Measurements from ENCODE around the gene NUDT1. TPM values are rescaled to one million over a fixed set of nuclear protein-coding genes. Genes with fewer than 3 reads are reported as not detected.

The NUDT1 gene
- total RNA-seq, 1 donor from 2014 or later: 12.0 TPM

GRCh38 chr7:2198760-2199159, 43.3 kb upstream of the NUDT1 start:
- no peaks in the 10 kb centered on the region for H3K9me3 Mint-ChIP-seq (ENCODE audit: unreplicated experiment)
- H3K79me2 ChIP-seq (ENCODE audit: insufficient read depth, low read length): no peaks in the 10 kb centered on the region
- H3K27ac Mint-ChIP-seq (ENCODE audit: unreplicated experiment): no peak overlapping the region
- TF ChIP-seq, protein P1, sequence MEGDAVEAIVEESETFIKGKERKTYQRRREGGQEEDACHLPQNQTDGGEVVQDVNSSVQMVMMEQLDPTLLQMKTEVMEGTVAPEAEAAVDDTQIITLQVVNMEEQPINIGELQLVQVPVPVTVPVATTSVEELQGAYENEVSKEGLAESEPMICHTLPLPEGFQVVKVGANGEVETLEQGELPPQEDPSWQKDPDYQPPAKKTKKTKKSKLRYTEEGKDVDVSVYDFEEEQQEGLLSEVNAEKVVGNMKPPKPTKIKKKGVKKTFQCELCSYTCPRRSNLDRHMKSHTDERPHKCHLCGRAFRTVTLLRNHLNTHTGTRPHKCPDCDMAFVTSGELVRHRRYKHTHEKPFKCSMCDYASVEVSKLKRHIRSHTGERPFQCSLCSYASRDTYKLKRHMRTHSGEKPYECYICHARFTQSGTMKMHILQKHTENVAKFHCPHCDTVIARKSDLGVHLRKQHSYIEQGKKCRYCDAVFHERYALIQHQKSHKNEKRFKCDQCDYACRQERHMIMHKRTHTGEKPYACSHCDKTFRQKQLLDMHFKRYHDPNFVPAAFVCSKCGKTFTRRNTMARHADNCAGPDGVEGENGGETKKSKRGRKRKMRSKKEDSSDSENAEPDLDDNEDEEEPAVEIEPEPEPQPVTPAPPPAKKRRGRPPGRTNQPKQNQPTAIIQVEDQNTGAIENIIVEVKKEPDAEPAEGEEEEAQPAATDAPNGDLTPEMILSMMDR (IDR thresholded peaks at IDR 0.05; ENCODE audit: insufficient read depth, low read depth, low read length): no peak
- TF ChIP-seq EZH2 (IDR thresholded peaks at IDR 0.05; ENCODE audit: insufficient read depth, low read length): no peak
- no peak overlapping the region for H3K27ac ChIP-seq (ENCODE audit: low read depth, low read length)
- H4K20me1 ChIP-seq (ENCODE audit: insufficient read depth, low read length): peaks cover 18% of the 10 kb centered on the region
- FAIRE-seq (no peak), DNase-seq (ENCODE audit: low read depth) (no peak)
- H3K36me3 Mint-ChIP-seq (ENCODE audit: low read depth, unreplicated experiment): peaks cover 34% of the 10 kb centered on the region
- H3K36me3 ChIP-seq (ENCODE audit: insufficient read depth, low read length): peaks cover 3% of the 10 kb centered on the region
- H3K4me1 Mint-ChIP-seq (ENCODE audit: low read depth, unreplicated experiment): peaks cover 5% of the 10 kb centered on the region
- no peak overlapping the region for H3K4me3 ChIP-seq (ENCODE audit: insufficient read depth, low read depth, low read length)
- H3K4me2 ChIP-seq (ENCODE audit: low read length): no peak overlapping the region
- no peaks in the 10 kb centered on the region for H3K4me1 ChIP-seq (ENCODE audit: insufficient read depth, low read length)
- no peak overlapping the region for H2AFZ ChIP-seq (ENCODE audit: low read depth, low read length)
- no peak overlapping the region for H3K9ac ChIP-seq (ENCODE audit: low read length)
- H3K9me3 ChIP-seq (ENCODE audit: insufficient read depth, low read depth, low read length): no peaks in the 10 kb centered on the region
- no peak overlapping the region for H3K4me3 Mint-ChIP-seq (ENCODE audit: unreplicated experiment)
- H3K27me3 ChIP-seq (ENCODE audit: insufficient read depth, low read length): no peaks in the 10 kb centered on the region
- H3K27me3 Mint-ChIP-seq (ENCODE audit: low read depth, unreplicated experiment): no peaks in the 10 kb centered on the region

GRCh38 chr7:2199528-2199927, 42.5 kb upstream of the NUDT1 start:
- DNase-seq (ENCODE audit: low read depth): no peak

More at GRCh38 chr7:2199528-2199927, 42.5 kb upstream of the NUDT1 start:
- H3K36me3 Mint-ChIP-seq (ENCODE audit: low read depth, unreplicated experiment): peaks cover 35% of the 10 kb centered on the region
- Histone ChIP-seq H3K36me3 (ENCODE audit: insufficient read depth, low read length) (peaks cover 3% of the 10 kb centered on the region), H3K27me3 (ENCODE audit: insufficient read depth, low read length) (no peaks in the 10 kb centered on the region), H4K20me1 (ENCODE audit: insufficient read depth, low read length) (peaks cover 18% of the 10 kb centered on the region), H3K4me1 (ENCODE audit: insufficient read depth, low read length) (no peaks in the 10 kb centered on the region), H3K9ac (ENCODE audit: low read length) (no peak overlapping the region), H3K9me3 (ENCODE audit: insufficient read depth, low read depth, low read length) (no peaks in the 10 kb centered on the region), H2AFZ (ENCODE audit: low read depth, low read length) (no peak overlapping the region), H3K79me2 (ENCODE audit: insufficient read depth, low read length) (no peaks in the 10 kb centered on the region), H3K4me2 (ENCODE audit: low read length) (no peak overlapping the region), H3K4me3 (ENCODE audit: insufficient read depth, low read depth, low read length) (no peak overlapping the region), H3K27ac (ENCODE audit: low read depth, low read length) (no peak overlapping the region)
- FAIRE-seq: no peak
- H3K4me1 Mint-ChIP-seq (ENCODE audit: low read depth, unreplicated experiment): peaks cover 12% of the 10 kb centered on the region
- no peaks in the 10 kb centered on the region for H3K27me3 Mint-ChIP-seq (ENCODE audit: low read depth, unreplicated experiment)
- no peaks in the 10 kb centered on the region for H3K9me3 Mint-ChIP-seq (ENCODE audit: unreplicated experiment)
- H3K4me3 Mint-ChIP-seq (ENCODE audit: unreplicated experiment): no peak overlapping the region
- TF ChIP-seq, protein P1 (IDR thresholded peaks at IDR 0.05; ENCODE audit: insufficient read depth, low read depth, low read length): no peak
- no peak for TF ChIP-seq EZH2 (IDR thresholded peaks at IDR 0.05; ENCODE audit: insufficient read depth, low read length)
- H3K27ac Mint-ChIP-seq (ENCODE audit: unreplicated experiment): no peak overlapping the region

All from astrocyte (in vitro differentiated cells and primary cell).